BLaER1 (cell line): ENCODE data around the gene PPP2R1A.

Experiments used
- H3K27ac ChIP-seq: shearing (Covaris generic); formaldehyde crosslinking; 2 replicates; pipeline ENCODE4 v1.8.1; 2022
- H3K27me3 ChIP-seq: shearing (Covaris generic); formaldehyde crosslinking; 2 replicates; pipeline ENCODE4 v1.8.1; 2022
- H3K36me3 ChIP-seq: shearing (Covaris generic); formaldehyde crosslinking; 2 replicates; pipeline ENCODE4 v1.8.1; 2022
- H3K4me1 ChIP-seq: shearing (Covaris generic); formaldehyde crosslinking; 2 replicates; pipeline ENCODE4 v1.8.1; 2022
- H3K4me2 ChIP-seq: shearing (Covaris generic); formaldehyde crosslinking; 2 replicates; pipeline ENCODE4 v1.8.1; 2022
- H3K4me3 ChIP-seq: shearing (Covaris generic); formaldehyde crosslinking; 2 replicates; pipeline ENCODE4 v1.8.1; 2022
- H3K9ac ChIP-seq: shearing (Covaris generic); formaldehyde crosslinking; 2 replicates; pipeline ENCODE4 v1.8.1; 2022
- H3K9me3 ChIP-seq: shearing (Covaris generic); formaldehyde crosslinking; 2 replicates; pipeline ENCODE4 v1.8.1; 2022
- H4K20me1 ChIP-seq: shearing (Covaris generic); formaldehyde crosslinking; 2 replicates; pipeline ENCODE4 v1.8.1; 2022
- Cebpa-rat ChIP-seq: shearing (Covaris generic); IDR thresholded peaks from 2 replicates; pipeline ENCODE4 v1.8.1; 2022

Gene PPP2R1A

DNA sequence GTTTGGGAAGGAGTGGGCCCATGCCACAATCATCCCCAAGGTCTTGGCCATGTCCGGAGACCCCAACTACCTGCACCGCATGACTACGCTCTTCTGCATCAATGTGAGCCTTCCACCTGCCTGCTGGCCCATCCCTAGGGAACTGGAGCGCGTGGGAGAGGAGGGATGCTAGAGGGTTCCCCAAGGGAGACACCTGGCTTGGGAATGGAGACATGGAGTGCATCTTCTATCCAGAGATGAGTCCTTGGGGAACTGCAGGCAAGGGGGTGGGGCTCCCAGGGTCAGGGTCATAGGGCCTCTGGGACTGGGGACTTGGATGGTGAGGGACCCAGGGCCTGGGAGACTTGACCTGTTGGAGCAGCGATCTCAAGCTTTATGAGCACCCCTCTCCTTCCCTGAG, 31.2 kb downstream of the PPP2R1A start:
- no peak overlapping the region for H3K27ac ChIP-seq
- TF ChIP-seq Cebpa-rat: no peak
- H3K4me3 ChIP-seq: no peak overlapping the region
- peaks cover 35% of the 10 kb centered on the region; the same call in 1 of the 2 replicates for H4K20me1 ChIP-seq
- no peaks in the 10 kb centered on the region for H3K27me3 ChIP-seq
- H3K9me3 ChIP-seq: no peaks in the 10 kb centered on the region
- no peak overlapping the region for H3K9ac ChIP-seq
- no peak overlapping the region for H3K4me2 ChIP-seq
- H3K36me3 ChIP-seq: peaks cover 100% of the 10 kb centered on the region
- no peaks in the 10 kb centered on the region for H3K4me1 ChIP-seq

- Histone ChIP-seq H3K36me3 (peaks cover 100% of the 10 kb centered on the region), H3K27me3 (no peaks in the 10 kb centered on the region), H3K4me2 (no peak overlapping the region), H4K20me1 (peaks cover 31% of the 10 kb centered on the region; the same call in 1 of the 2 replicates), H3K9me3 (no peaks in the 10 kb centered on the region), H3K4me3 (no peak overlapping the region), H3K4me1 (no peaks in the 10 kb centered on the region), H3K9ac (no peak overlapping the region), H3K27ac (no peak overlapping the region)
- no peak for TF ChIP-seq Cebpa-rat
Measured at GRCh38 chr19:52221831-52222375, 32.1 kb downstream of the PPP2R1A start.

DNA sequence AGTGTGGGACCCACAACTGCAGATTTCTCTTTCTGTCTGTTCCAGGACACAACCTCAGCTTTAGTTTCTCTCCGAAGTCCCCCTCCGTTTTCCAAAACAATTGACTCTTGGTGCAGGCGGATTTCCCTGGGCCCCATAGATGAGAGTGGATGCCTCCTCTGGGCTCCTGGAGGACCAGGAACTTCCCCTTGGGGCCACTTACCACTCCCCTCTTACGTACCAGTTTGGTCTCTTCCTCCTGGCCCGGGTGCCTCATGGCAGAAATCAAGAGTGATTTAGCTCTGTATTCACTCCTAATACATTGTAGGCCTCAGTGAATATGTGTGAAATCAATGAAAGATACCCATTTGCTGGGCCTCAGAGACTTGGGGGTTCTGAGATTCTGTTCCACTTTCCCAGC, 34.4 kb downstream of the PPP2R1A start:
- Histone ChIP-seq H3K4me2 (no peak overlapping the region), H3K9ac (no peak overlapping the region), H3K36me3 (peaks cover 100% of the 10 kb centered on the region), H3K27ac (no peak overlapping the region), H3K4me1 (no peaks in the 10 kb centered on the region), H3K27me3 (no peaks in the 10 kb centered on the region), H3K4me3 (no peak overlapping the region), H4K20me1 (peaks cover 21% of the 10 kb centered on the region; the same call in 1 of the 2 replicates), H3K9me3 (no peaks in the 10 kb centered on the region)
- TF ChIP-seq Cebpa-rat: no peak

DNA sequence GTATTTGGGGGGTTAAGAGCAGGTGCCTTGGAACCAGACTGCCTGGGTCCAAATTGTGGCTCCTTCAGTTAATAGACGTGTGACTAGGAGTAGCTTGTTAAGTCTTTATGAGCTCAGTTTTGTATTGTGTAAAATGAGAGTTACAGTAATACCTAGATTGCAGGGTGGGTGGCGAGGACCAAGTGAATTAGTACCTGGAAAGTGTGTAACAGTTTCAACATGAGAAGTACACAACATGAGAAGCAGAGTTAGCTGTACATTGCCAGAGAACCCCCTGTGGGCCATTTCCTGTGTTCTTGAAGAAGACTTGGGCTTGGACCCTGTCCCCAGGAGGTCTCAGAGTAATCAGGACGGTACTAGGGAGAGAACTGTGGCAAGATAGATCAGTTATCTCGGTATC, 36.8 kb downstream of the PPP2R1A start:
- H3K4me1 ChIP-seq: no peaks in the 10 kb centered on the region
- peaks cover 16% of the 10 kb centered on the region; the same call in 1 of the 2 replicates for H4K20me1 ChIP-seq
- no peak overlapping the region for H3K4me2 ChIP-seq
- TF ChIP-seq Cebpa-rat: no peak
- H3K4me3 ChIP-seq: no peak overlapping the region
- H3K27me3 ChIP-seq: no peaks in the 10 kb centered on the region
- H3K27ac ChIP-seq: no peak overlapping the region
- H3K9me3 ChIP-seq: no peaks in the 10 kb centered on the region
- no peak overlapping the region for H3K9ac ChIP-seq
- H3K36me3 ChIP-seq: peaks cover 98% of the 10 kb centered on the region

DNA sequence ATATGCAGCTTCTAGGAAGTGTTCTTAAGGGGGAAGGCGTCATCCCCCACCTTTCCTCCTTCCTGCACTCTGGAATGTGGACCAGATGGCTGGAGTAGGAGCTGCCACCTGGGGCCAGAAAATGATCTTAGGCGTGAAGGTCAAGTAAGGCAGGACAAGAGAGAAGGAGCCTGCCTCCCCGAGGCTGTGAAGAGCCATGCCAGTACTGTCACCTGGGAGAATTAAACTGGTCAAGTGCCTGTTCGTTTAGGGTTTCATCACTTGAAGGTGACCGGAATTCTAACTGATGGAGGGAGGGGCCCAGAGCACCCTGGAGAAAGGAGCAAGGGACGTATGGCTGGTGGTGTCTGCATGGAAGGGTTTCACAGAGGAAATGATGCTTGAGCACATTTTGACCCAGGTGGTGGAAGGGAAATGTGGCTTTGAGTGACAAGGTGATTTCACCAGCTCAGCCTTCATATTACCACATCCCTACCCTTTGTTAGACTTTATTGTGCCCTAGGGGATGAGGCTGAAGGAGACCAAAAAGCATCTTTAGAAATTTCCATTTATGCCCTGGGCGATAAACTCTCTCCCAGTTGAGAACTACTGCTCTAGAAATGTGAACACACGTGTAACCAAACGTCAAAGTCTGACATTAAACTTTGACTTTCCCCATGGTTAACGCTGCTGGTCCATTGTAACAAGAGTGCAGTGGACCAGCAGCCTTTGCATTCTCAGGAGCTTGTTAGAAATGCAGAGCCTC, 37.5 kb downstream of the PPP2R1A start:
- H3K9ac ChIP-seq: no peak overlapping the region
- peaks cover 94% of the 10 kb centered on the region for H3K36me3 ChIP-seq
- H3K4me1 ChIP-seq: no peaks in the 10 kb centered on the region
- peaks cover 16% of the 10 kb centered on the region; the same call in 1 of the 2 replicates for H4K20me1 ChIP-seq
- no peaks in the 10 kb centered on the region for H3K27me3 ChIP-seq
- H3K9me3 ChIP-seq: no peaks in the 10 kb centered on the region
- TF ChIP-seq Cebpa-rat: no peak
- no peak overlapping the region for H3K4me3 ChIP-seq
- no peak overlapping the region for H3K4me2 ChIP-seq
- H3K27ac ChIP-seq: no peak overlapping the region

GRCh38 chr19:52227980-52228379, 38.1 kb downstream of the PPP2R1A start:
- Histone ChIP-seq H3K9ac (no peak overlapping the region), H3K4me1 (no peaks in the 10 kb centered on the region), H3K4me3 (no peak overlapping the region), H4K20me1 (peaks cover 16% of the 10 kb centered on the region; the same call in 1 of the 2 replicates), H3K4me2 (no peak overlapping the region), H3K27me3 (no peaks in the 10 kb centered on the region), H3K36me3 (peaks cover 88% of the 10 kb centered on the region), H3K27ac (no peak overlapping the region), H3K9me3 (no peaks in the 10 kb centered on the region)
- TF ChIP-seq Cebpa-rat: no peak

DNA sequence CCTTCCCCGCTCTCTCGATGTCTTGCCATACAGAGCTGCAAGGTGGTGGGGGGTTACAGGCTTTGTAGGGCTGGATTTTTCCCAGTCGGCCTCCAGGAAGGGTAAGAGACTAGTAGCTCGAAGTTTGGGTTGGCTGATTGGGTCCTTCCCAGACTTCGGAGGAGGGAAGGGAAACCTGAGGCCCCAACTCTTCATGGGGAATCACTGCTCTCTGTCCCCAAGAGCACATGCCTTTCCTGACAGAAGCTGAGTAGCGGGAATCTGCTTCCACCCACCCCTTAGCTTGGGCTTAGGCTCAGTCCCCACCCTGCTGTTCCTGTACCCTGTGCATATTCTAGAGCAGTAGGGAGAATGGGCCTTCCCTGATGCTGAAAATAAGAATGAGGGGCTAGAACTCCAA, 39.7 kb downstream of the PPP2R1A start:
- Histone ChIP-seq H3K4me1 (no peaks in the 10 kb centered on the region), H3K4me3 (no peak overlapping the region), H3K4me2 (no peak overlapping the region), H3K9ac (no peak overlapping the region), H4K20me1 (peaks cover 12% of the 10 kb centered on the region; the same call in 1 of the 2 replicates), H3K9me3 (no peaks in the 10 kb centered on the region), H3K36me3 (peaks cover 73% of the 10 kb centered on the region), H3K27me3 (no peaks in the 10 kb centered on the region), H3K27ac (no peak overlapping the region)
- TF ChIP-seq Cebpa-rat: no peak

- H3K27me3 ChIP-seq: no peaks in the 10 kb centered on the region
- peaks cover 61% of the 10 kb centered on the region for H3K36me3 ChIP-seq
- H4K20me1 ChIP-seq: peaks cover 8% of the 10 kb centered on the region; the same call in 1 of the 2 replicates
- H3K27ac ChIP-seq: no peak overlapping the region
- no peak overlapping the region for H3K4me2 ChIP-seq
- no peak for TF ChIP-seq Cebpa-rat
- no peak overlapping the region for H3K9ac ChIP-seq
- H3K4me3 ChIP-seq: no peak overlapping the region
- no peaks in the 10 kb centered on the region for H3K4me1 ChIP-seq
- H3K9me3 ChIP-seq: no peaks in the 10 kb centered on the region
Measured at GRCh38 chr19:52230685-52231084, 40.8 kb downstream of the PPP2R1A start.

DNA sequence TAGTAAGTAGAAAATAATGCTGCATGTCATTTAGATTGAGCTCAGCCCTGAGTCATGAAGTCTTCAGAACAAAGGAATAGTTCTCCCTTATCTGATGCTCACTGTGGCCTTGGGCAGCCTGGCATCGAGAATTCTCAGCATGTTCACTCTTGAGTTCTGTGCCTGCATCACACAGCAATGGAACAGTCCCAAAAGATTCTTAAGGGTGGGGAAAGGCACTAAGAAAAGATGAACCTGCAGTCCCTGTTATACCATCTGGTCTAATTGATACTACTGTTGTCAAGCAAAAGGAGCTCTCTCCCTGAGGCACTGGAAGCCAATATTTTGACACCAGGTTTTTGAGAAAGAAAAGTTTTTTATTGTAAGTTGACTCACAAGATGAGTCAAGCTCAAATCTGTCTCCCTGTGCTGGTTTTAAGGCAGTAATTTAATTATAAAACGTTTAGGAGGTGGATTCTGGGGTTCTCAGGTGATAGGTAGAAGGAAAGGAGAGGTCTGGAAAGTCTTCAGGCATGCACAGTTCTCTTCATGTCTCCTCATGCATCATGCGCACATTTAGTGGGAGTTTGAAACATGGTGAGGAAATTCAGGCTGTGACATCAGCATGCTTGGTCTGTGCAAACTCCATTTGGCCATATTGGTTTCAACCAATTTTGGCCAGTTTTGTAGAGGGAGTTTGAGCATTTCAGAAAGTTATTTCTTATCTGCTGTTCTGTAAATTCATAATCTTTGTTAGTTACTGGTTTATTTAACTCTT, 41.5 kb downstream of the PPP2R1A start:
- Histone ChIP-seq H3K4me1 (no peaks in the 10 kb centered on the region), H3K9me3 (no peaks in the 10 kb centered on the region), H3K4me3 (no peak overlapping the region), H3K9ac (no peak overlapping the region), H3K27ac (no peak overlapping the region), H4K20me1 (peaks cover 5% of the 10 kb centered on the region; the same call in 1 of the 2 replicates), H3K4me2 (no peak overlapping the region), H3K36me3 (peaks cover 55% of the 10 kb centered on the region), H3K27me3 (no peaks in the 10 kb centered on the region)
- TF ChIP-seq Cebpa-rat: no peak

GRCh38 chr19:52234406-52234805, 44.6 kb downstream of the PPP2R1A start:
- Histone ChIP-seq H3K9ac (no peak overlapping the region), H3K9me3 (no peaks in the 10 kb centered on the region), H3K4me3 (no peak overlapping the region), H3K27ac (no peak overlapping the region), H3K27me3 (no peaks in the 10 kb centered on the region), H3K4me1 (no peaks in the 10 kb centered on the region), H3K4me2 (no peak overlapping the region), H3K36me3 (peaks cover 24% of the 10 kb centered on the region), H4K20me1 (no peaks in the 10 kb centered on the region)
- TF ChIP-seq Cebpa-rat: no peak
